Smooth muscle cell (in vitro differentiated cells): ENCODE results near the gene ABCA10. TPM values are rescaled to one million over a fixed set of nuclear protein-coding genes. Genes with fewer than 3 reads are reported as not detected.
"Not testable (repeated sequence)": the region's sequence is repeated elsewhere in the genome, so short reads cannot be mapped to it uniquely, and the experiment has no call there.

ENCODE experiments used
- DNase-seq: peaks from one replicate; lab custom pipeline; 2025; ENCODE audit not compliant: unreplicated experiment; lab: John Stamatoyannopoulos, UW
- H2AFZ ChIP-seq: fragments of 200-600 bp; sonication (generic); 2 replicates; pipeline ENCODE4 v1.6.0; 2016; ENCODE audit warnings: antibody characterized with exemption, low read depth, mild to moderate bottlenecking
- H3F3A ChIP-seq: fragments of 200-600 bp; sonication (generic); 2 replicates; pipeline ENCODE4 v1.6.0; 2017; ENCODE audit warnings: antibody characterized with exemption, low read depth
- H3K27ac ChIP-seq: fragments of 200-600 bp; sonication (generic); 2 replicates; pipeline ENCODE4 v1.5.1; 2016; ENCODE audit warnings: low read depth, mild to moderate bottlenecking
- H3K27me3 ChIP-seq: fragments of 200-600 bp; sonication (generic); 2 replicates; pipeline ENCODE4 v1.6.1; 2016; ENCODE audit warnings: low read depth, mild to moderate bottlenecking
- H3K36me3 ChIP-seq: fragments of 200-600 bp; sonication (generic); 2 replicates; pipeline ENCODE4 v1.5.1; 2016; ENCODE audit warnings: low read depth
- H3K4me1 ChIP-seq: fragments of 200-600 bp; sonication (generic); 2 replicates; pipeline ENCODE4 v1.5.1; 2016; ENCODE audit warnings: low read depth
- H3K4me2 ChIP-seq: fragments of 200-600 bp; sonication (generic); 2 replicates; pipeline ENCODE4 v1.6.0; 2016; ENCODE audit warnings: mild to moderate bottlenecking
- H3K4me3 ChIP-seq: fragments of 200-600 bp; sonication (generic); 2 replicates; pipeline ENCODE4 v1.5.1; 2016; ENCODE audit warnings: mild to moderate bottlenecking
- H3K79me2 ChIP-seq: fragments of 200-600 bp; sonication (generic); 2 replicates; pipeline ENCODE4 v1.6.0; 2016; ENCODE audit warnings: low read depth, mild to moderate bottlenecking
- H3K9ac ChIP-seq: fragments of 200-600 bp; sonication (generic); 2 replicates; pipeline ENCODE4 v1.6.0; 2016; ENCODE audit warnings: low read depth
- H3K9me3 ChIP-seq: fragments of 200-600 bp; sonication (generic); replicated peaks from 2 replicates; pipeline ENCODE4 v1.5.1; 2016; ENCODE audit warnings: low read depth
- H4K20me1 ChIP-seq: fragments of 200-600 bp; sonication (generic); 2 replicates; pipeline ENCODE4 v1.6.0; 2016; ENCODE audit warnings: low read depth
- CTCF ChIP-seq: fragments of 200-600 bp; sonication (generic); IDR thresholded peaks from 2 replicates; pipeline ENCODE4 v1.5.1; 2017; ENCODE audit warnings: borderline replicate concordance, mild to moderate bottlenecking, antibody characterized with exemption; ENCODE audit not compliant: insufficient read depth, poor library complexity, severe bottlenecking
- WGBS: methylation state at CpG from one replicate; pipeline ENCODE4 v1.1.7; 2016; ENCODE audit warnings: low lambda C conversion rate; 5-methylcytosine and 5-hydroxymethylcytosine counted together
- polyA plus RNA-seq: library from polyadenylated mRNA; unstranded; fragments of >200 nt; fragmentation: Nextera tagmentation; extraction: Ambion mirVana; gene quantifications from 2 replicates; pipeline ENCODE4 v1.2.1, GENCODE V29; 2016
- total RNA-seq: library from RNA; depleted of rRNA; stranded (reverse); fragments of >200 nt; gene quantifications from 2 replicates; pipeline ENCODE4 v1.2.3, GENCODE V29; 2014

ABCA10 gene
- total and polyA plus RNA-seq, 2 experiments from 2014 or later = not detected

DNA sequence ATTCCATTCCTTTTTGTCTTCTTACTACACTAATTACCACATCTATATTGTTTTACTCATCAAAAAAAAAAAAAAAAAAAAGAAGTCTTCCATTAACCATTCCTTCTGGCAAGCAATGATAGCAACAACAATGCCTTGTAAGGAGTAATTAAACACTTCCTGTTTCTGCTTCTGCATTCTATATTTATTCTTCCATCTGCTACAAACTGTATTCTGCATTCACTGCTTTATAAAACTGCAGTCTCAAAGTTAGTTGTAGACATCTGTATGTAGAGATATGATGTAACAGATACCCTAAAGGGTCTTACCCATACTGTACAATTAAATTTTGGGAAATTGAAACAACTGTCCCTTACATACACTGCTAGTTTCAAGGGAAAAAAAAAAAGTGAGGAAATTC lies 58.2 kb downstream of the ABCA10 start:
- Histone ChIP-seq H3K9ac (no peak overlapping the region), H3K27me3 (no peaks in the 10 kb centered on the region), H3F3A (no peaks in the 10 kb centered on the region), H3K9me3 (no peaks in the 10 kb centered on the region), H3K79me2 (no peaks in the 10 kb centered on the region), H4K20me1 (no peaks in the 10 kb centered on the region), H3K4me2 (no peak overlapping the region), H3K4me1 (no peaks in the 10 kb centered on the region), H2AFZ (no peak overlapping the region), H3K4me3 (no peak overlapping the region), H3K27ac (no peak overlapping the region), H3K36me3 (no peaks in the 10 kb centered on the region)
- no peak for TF ChIP-seq CTCF
- no peak for DNase-seq

DNA sequence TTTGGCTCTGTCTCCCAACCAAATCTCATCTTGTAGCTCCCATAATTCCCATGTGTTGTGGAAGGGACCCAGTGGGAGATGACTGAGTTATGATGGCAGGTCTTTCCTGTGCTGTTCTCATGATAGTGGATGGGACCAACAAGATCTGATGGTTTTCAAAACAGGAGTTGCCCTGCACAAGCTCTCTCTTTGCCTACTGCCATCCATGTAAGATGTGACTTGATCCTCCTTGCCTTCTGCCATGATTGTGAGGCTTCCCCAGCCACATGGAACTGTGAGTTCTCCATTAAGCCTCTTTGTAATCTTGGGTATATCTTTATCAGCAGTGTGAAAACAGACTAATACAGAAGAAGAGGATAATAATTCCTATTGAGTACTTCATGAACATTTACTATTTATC lies 60.0 kb downstream of the ABCA10 start:
- not testable (repeated sequence) for H2AFZ ChIP-seq, H3K27ac ChIP-seq, H3K27me3 ChIP-seq, H3K4me2 ChIP-seq, H3K9me3 ChIP-seq, H3K36me3 ChIP-seq, H3K4me1 ChIP-seq, H4K20me1 ChIP-seq, DNase-seq, H3K4me3 ChIP-seq, H3K79me2 ChIP-seq, H3K9ac ChIP-seq, H3F3A ChIP-seq

GRCh38 chr17:69166957-69167356 lies 61.7 kb downstream of the ABCA10 start:
- Histone ChIP-seq H2AFZ (no peak overlapping the region), H3K27ac (no peak overlapping the region), H3K36me3 (no peaks in the 10 kb centered on the region), H3K9me3 (no peaks in the 10 kb centered on the region), H4K20me1 (no peaks in the 10 kb centered on the region), H3K4me1 (no peaks in the 10 kb centered on the region), H3K79me2 (no peaks in the 10 kb centered on the region), H3F3A (no peaks in the 10 kb centered on the region), H3K27me3 (no peaks in the 10 kb centered on the region), H3K4me3 (no peak overlapping the region), H3K4me2 (no peak overlapping the region), H3K9ac (no peak overlapping the region)
- 88% methylated on average over 2 of the region's 2 CpGs for WGBS
- DNase-seq = no peak
- TF ChIP-seq CTCF = no peak

GRCh38 chr17:69164206-69164605 lies 64.4 kb downstream of the ABCA10 start:
- DNase-seq = no peak
- H3K9ac ChIP-seq = no peak overlapping the region
- no peaks in the 10 kb centered on the region for H4K20me1 ChIP-seq
- H3K9me3 ChIP-seq = no peaks in the 10 kb centered on the region
- no peaks in the 10 kb centered on the region for H3K79me2 ChIP-seq
- H3K4me3 ChIP-seq = no peak overlapping the region
- H2AFZ ChIP-seq = no peak overlapping the region
- no peak overlapping the region for H3K27ac ChIP-seq
- TF ChIP-seq CTCF = no peak
- no peaks in the 10 kb centered on the region for H3K27me3 ChIP-seq
- no peaks in the 10 kb centered on the region for H3K4me1 ChIP-seq
- no peaks in the 10 kb centered on the region for H3K36me3 ChIP-seq
- no peak overlapping the region for H3K4me2 ChIP-seq
- no peaks in the 10 kb centered on the region for H3F3A ChIP-seq
